DMS53 treated with DMSO at 0.1 percent for 48 hours (cell line): ENCODE data around the gene CD53.
"Not testable (repeated sequence)": the region's sequence is repeated elsewhere in the genome, so short reads cannot be mapped to it uniquely, and the experiment has no call there.

Experiments used
- DNase-seq: peaks from one replicate; lab custom pipeline; 2025; ENCODE audit not compliant: unreplicated experiment; lab: John Stamatoyannopoulos, UW

CD53 gene

GRCh38 chr1:110872745-110873720 lies at the start of gene CD53:
Gene CD53 (plus strand): TSS chr1:110873148. CDS start chr1:110891409, 18,261 bp downstream.
- DNase-seq = no peak

- no peak for DNase-seq
Measured at GRCh38 chr1:110824192-110824591, 48.8 kb upstream of the CD53 start.

- peak; percentile 67 for DNase-seq
Measured at GRCh38 chr1:110829955-110830553, 42.9 kb upstream of the CD53 start.

GRCh38 chr1:110833779-110834178 lies 39.2 kb upstream of the CD53 start:
- not testable (repeated sequence) for DNase-seq

- DNase-seq = no peak
Measured at GRCh38 chr1:110846861-110847260, 26.1 kb upstream of the CD53 start.

- DNase-seq = no peak
Measured at GRCh38 chr1:110850145-110850544, 22.8 kb upstream of the CD53 start.

- DNase-seq = no peak
Measured at GRCh38 chr1:110850627-110851026, 22.3 kb upstream of the CD53 start.

- DNase-seq = no peak
Measured at GRCh38 chr1:110853135-110853534, 19.8 kb upstream of the CD53 start.

GRCh38 chr1:110856410-110856809 lies 16.5 kb upstream of the CD53 start:
- DNase-seq = no peak

GRCh38 chr1:110857964-110858948 lies 14.7 kb upstream of the CD53 start:
- DNase-seq = no peak

- no peak for DNase-seq
Measured at GRCh38 chr1:110859062-110859461, 13.9 kb upstream of the CD53 start.

GRCh38 chr1:110860174-110860573 lies 12.8 kb upstream of the CD53 start:
- no peak for DNase-seq

- DNase-seq = not testable (repeated sequence)
Measured at GRCh38 chr1:110860620-110861019, 12.3 kb upstream of the CD53 start.

- not testable (repeated sequence) for DNase-seq
Measured at GRCh38 chr1:110861942-110862341, 11.0 kb upstream of the CD53 start.

GRCh38 chr1:110864287-110864686 lies 8.7 kb upstream of the CD53 start:
- DNase-seq = no peak

GRCh38 chr1:110870721-110871388 lies 2.1 kb upstream of the CD53 start:
- no peak for DNase-seq

GRCh38 chr1:110872366-110872744 lies 593 bp upstream of the CD53 start:
- no peak for DNase-seq

- no peak for DNase-seq
Measured at GRCh38 chr1:110873856-110874255, 908 bp downstream of the CD53 start.

GRCh38 chr1:110874324-110875215 lies 1.6 kb downstream of the CD53 start:
- peak; percentile 26 for DNase-seq
